ENCODE data around the gene SNX8. TPM values are rescaled to one million over a fixed set of nuclear protein-coding genes. Genes with fewer than 3 reads are reported as not detected.
"Not testable (repeated sequence)": the region's sequence is repeated elsewhere in the genome, so short reads cannot be mapped to it uniquely, and the experiment has no call there.

SNX8 gene
- total and polyA plus RNA-seq, 8 donors, result 17.0 to 60.5 (median 27.4) TPM

DNA sequence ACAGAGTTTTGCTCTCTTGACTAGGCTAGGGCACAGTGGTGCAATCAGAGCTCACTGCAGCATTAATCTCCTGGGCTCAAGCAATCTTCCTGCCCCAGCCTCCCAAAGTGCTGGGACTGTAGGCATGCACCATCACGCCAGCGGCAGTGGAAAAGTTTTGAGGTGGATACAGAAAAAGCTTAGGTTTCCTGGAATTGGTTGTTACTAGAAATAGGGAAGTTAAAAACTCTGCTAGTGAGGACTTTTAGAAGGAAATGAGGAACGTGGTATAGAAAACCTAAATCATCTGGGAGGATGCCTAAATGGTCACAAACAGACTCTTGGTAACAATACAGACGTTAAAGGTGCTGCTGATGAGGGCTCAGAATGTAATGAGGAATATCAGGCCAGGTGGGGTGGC is 10.9 kb upstream of the SNX8 start:
- H3K4me3 ChIP-seq, result no peak overlapping the region
- H3K27me3 ChIP-seq, result no peaks in the 10 kb centered on the region
- DNase-seq, result peak in 1 of 4 donors; percentile 18
- no peaks in the 10 kb centered on the region for H3K9me3 ChIP-seq
- peak overlapping the region; percentile 41 to 73 for H3K27ac ChIP-seq
- TF ChIP-seq, protein P1, sequence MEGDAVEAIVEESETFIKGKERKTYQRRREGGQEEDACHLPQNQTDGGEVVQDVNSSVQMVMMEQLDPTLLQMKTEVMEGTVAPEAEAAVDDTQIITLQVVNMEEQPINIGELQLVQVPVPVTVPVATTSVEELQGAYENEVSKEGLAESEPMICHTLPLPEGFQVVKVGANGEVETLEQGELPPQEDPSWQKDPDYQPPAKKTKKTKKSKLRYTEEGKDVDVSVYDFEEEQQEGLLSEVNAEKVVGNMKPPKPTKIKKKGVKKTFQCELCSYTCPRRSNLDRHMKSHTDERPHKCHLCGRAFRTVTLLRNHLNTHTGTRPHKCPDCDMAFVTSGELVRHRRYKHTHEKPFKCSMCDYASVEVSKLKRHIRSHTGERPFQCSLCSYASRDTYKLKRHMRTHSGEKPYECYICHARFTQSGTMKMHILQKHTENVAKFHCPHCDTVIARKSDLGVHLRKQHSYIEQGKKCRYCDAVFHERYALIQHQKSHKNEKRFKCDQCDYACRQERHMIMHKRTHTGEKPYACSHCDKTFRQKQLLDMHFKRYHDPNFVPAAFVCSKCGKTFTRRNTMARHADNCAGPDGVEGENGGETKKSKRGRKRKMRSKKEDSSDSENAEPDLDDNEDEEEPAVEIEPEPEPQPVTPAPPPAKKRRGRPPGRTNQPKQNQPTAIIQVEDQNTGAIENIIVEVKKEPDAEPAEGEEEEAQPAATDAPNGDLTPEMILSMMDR (IDR thresholded peaks at IDR 0.05), result no peak
- H3K36me3 ChIP-seq, result no peaks in the 10 kb centered on the region
- peaks cover 0 to 19% of the 10 kb centered on the region in 2 donors for H3K4me1 ChIP-seq
- intact Hi-C loops (cut with DNase I), result no loop called here
- peak; percentile 49 for ATAC-seq

DNA sequence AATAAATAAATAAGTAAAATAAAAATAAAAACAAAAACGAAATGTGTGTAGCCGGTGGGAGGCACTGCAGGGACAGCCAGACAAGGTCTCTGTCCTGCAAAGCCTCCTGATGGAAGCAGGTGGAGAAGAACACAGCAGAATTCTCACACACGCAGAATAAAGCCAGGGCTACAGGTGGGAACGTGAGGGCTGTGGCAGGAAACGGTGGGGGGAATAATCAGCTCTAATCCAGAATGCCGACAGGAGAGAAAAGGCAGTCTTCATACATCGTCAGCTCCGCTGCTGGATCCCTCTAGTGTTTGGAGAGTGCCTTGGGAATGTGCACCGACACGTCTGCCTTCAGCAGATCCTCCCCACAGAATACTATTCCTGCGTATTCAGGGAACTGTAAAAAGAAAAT is 6.8 kb upstream of the SNX8 start:
- H3K4me1 ChIP-seq, result peaks cover 0 to 18% of the 10 kb centered on the region in 2 donors
- ATAC-seq (no peak), DNase-seq (peak in 1 of 4 donors; percentile 13)
- H3K4me3 ChIP-seq, result no peak overlapping the region
- H3K9me3 ChIP-seq, result no peaks in the 10 kb centered on the region
- no peaks in the 10 kb centered on the region for H3K36me3 ChIP-seq
- intact Hi-C loops (cut with DNase I), result no loop called here
- no peak overlapping the region for H3K27ac ChIP-seq
- TF ChIP-seq, protein P1 (IDR thresholded peaks at IDR 0.05), result no peak
- H3K27me3 ChIP-seq, result no peaks in the 10 kb centered on the region

DNA sequence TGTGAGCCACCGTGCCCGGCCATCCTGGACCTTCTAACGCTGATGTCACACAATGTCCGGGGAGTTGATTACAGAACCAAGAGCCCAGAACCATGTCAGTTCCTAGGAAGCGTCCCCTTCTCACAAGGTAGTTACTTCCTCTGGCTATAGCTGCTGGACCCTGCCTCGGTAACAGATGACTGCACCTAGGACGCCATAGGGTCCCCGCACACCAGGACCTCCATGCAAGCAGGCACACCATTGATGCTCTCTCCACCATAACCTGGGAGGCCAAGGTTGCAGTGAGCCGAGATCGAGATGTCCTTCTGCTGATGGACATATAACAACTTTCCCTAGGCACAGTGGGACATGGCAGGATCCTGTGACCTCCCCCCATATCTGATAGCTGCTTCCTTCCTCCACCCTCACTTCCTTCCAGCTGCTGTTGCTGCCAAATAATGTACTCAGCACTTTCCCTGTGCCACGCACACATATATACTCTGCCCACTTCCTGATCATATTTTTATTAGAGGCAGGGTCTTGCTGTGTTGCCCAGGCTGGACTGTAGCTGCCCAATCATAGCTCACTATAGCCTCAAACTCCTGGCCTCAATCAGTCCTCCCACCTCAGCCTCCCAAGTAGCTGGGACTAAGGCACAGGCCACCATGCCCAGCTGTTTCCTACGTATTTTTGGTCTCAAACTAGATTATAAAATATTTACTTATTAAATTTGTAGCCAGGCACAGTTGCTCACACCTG is 3.5 kb upstream of the SNX8 start:
- Histone ChIP-seq H3K4me3 (no peak overlapping the region), H3K4me1 (peaks cover 0 to 10% of the 10 kb centered on the region in 2 donors), H3K27me3 (no peaks in the 10 kb centered on the region), H3K9me3 (no peaks in the 10 kb centered on the region), H3K27ac (no peak overlapping the region), H3K36me3 (no peaks in the 10 kb centered on the region)
- intact Hi-C loops (cut with DNase I), result loop anchor here in 1 of 2 donors (10.0 kb wide), 1 partner anchor 73 kb away; the partner anchor contains the start of genes MRM2 and NUDT1
- DNase-seq (peak in 1 of 4 donors; percentile 43), ATAC-seq (no peak)
- TF ChIP-seq, protein P1 (IDR thresholded peaks at IDR 0.05), result no peak

DNA sequence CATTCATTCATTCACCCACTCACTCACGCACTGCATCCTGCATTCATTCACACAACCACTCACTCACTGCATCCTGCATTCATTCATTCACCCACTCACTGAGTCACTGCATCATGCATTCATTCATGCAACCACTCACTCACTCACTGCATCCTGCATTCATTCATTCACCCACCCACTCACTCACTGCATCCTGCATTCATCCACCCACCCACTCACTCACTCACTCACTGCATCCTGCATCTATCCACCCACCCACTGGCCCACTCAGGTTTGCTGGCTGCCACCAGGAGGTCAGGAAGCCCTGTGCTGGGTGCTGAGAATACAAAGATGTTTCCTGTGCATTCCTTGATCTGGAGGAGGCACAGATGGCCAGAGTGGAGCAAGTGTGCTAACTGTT is 2.3 kb upstream of the SNX8 start:
- peaks cover 0 to 10% of the 10 kb centered on the region in 2 donors for H3K4me1 ChIP-seq
- no peaks in the 10 kb centered on the region for H3K9me3 ChIP-seq
- intact Hi-C loops (cut with DNase I), result loop anchor here in 1 of 2 donors (10.0 kb wide), 1 partner anchor 72 kb away; the partner anchor contains the start of genes MRM2 and NUDT1
- H3K36me3 ChIP-seq, result no peaks in the 10 kb centered on the region
- H3K4me3 ChIP-seq, result no peak overlapping the region
- TF ChIP-seq, protein P1 (IDR thresholded peaks at IDR 0.05), result no peak
- DNase-seq (peak in 1 of 4 donors; percentile 7), ATAC-seq (no peak)
- H3K27ac ChIP-seq, result no peak overlapping the region
- H3K27me3 ChIP-seq, result no peaks in the 10 kb centered on the region

DNA sequence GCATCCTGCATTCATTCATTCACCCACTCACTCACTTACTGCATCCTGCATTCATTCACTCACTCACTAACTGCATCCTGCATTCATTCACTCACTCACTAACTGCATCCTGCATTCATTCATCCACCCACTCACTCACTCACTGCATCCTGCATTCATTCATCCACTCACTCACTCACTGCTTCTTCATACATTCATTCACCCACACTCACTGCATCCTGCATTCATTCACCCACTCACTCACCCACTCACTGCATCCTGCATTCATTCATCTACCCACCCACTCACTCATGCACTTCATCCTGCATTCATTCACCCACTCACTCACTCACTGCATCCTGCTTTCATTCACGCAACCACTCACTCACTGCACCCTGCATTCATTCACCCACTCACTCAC is 1.5 kb upstream of the SNX8 start:
- Histone ChIP-seq H3K27me3 (no peaks in the 10 kb centered on the region), H3K4me3 (no peak overlapping the region), H3K27ac (no peak overlapping the region), H3K9me3 (no peaks in the 10 kb centered on the region), H3K36me3 (no peaks in the 10 kb centered on the region), H3K4me1 (peaks cover 0 to 10% of the 10 kb centered on the region in 2 donors)
- no peak for DNase-seq
- TF ChIP-seq, protein P1 (IDR thresholded peaks at IDR 0.05), result no peak
- intact Hi-C loops (cut with DNase I), result loop anchor here in 1 of 2 donors (10.0 kb wide), 1 partner anchor 71 kb away; the partner anchor contains the start of genes MRM2 and NUDT1
- no peak for ATAC-seq

DNA sequence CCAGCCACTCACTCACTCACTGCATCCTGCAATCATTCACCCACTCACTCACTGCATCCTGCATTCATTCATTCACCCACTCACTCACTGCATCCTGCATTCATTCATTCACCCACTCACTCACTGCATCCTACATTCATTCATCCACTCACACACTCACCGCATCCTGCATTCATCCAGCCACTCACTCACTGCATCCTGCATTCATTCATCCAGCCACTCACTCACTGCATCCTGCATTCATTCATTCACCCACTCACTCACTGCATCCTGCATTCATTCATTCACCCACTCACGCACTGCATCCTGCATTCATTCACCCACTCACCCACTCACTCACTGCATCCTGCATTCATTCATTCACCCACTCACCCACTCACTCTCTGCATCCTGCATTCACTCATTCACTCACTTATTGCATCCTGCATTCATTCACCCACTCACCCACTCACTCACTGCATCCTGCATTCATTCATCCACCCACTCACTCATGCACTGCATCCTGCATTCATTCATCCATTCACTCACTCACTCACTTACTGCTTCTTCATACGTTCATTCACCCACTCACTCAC is 802 bp upstream of the SNX8 start:
- intact Hi-C loops (cut with DNase I), result loop anchor here in 1 of 2 donors (10.0 kb wide), 1 partner anchor 70 kb away; the partner anchor contains the start of genes MRM2 and NUDT1
- not testable (repeated sequence) for H3K4me1 ChIP-seq, ATAC-seq, H3K36me3 ChIP-seq, H3K27me3 ChIP-seq, H3K9me3 ChIP-seq, DNase-seq
- H3K4me3 ChIP-seq, result peak overlapping the region; percentile 89 to 91
- peak overlapping the region in 1 of 2 donors; percentile 64 for H3K27ac ChIP-seq
